ENCODE results near the gene CYB561. TPM values are rescaled to one million over a fixed set of nuclear protein-coding genes. Genes with fewer than 3 reads are reported as not detected.

CYB561 gene
- total and polyA plus RNA-seq, 9 of the 15 experiments (the other 6 are each of a cell fraction or from before 2014, with no cell fraction given): 4.0 to 30.8 (median 17.4) TPM

DNA sequence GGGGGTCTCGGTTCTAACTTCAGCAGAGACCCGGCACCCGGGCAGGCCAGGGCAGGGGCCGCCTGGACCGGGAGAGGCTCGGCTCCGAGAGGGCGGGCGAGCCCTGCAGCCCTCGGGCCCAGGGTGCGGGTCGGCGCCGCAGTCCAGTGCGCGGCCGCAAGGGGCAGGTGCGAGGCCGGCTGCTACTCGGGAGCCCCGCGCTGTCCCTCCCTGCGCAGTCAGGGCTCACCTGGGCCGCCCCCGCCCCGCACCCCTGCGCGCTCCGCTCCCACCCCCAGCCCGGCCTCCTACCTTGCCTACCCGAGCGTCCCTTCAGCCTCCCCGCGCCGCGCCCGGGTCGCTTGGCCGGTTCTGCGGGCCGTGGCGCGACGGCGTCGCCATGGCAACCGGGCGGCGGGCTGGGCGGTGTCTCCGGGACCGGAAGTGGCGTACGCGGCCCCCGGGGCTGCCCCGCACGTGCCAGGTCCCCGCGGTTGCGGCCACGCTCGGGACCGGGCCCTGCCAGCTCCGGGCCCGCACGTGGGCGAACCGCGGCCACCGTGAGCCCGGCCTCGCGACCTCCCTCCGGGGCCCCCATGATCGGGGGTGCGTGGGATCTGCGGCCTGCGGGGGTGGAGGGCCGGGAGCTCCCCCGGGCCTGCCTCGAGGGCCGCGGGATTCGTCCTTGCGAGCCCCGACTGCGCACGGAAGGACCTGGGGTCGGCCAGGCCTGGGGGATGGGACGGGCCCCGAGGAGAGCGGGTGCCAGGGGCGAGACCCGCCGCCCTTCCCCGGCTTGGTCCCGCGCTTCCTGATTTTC, at the start of gene CYB561 (continued):
- TF ChIP-seq, protein P1, sequence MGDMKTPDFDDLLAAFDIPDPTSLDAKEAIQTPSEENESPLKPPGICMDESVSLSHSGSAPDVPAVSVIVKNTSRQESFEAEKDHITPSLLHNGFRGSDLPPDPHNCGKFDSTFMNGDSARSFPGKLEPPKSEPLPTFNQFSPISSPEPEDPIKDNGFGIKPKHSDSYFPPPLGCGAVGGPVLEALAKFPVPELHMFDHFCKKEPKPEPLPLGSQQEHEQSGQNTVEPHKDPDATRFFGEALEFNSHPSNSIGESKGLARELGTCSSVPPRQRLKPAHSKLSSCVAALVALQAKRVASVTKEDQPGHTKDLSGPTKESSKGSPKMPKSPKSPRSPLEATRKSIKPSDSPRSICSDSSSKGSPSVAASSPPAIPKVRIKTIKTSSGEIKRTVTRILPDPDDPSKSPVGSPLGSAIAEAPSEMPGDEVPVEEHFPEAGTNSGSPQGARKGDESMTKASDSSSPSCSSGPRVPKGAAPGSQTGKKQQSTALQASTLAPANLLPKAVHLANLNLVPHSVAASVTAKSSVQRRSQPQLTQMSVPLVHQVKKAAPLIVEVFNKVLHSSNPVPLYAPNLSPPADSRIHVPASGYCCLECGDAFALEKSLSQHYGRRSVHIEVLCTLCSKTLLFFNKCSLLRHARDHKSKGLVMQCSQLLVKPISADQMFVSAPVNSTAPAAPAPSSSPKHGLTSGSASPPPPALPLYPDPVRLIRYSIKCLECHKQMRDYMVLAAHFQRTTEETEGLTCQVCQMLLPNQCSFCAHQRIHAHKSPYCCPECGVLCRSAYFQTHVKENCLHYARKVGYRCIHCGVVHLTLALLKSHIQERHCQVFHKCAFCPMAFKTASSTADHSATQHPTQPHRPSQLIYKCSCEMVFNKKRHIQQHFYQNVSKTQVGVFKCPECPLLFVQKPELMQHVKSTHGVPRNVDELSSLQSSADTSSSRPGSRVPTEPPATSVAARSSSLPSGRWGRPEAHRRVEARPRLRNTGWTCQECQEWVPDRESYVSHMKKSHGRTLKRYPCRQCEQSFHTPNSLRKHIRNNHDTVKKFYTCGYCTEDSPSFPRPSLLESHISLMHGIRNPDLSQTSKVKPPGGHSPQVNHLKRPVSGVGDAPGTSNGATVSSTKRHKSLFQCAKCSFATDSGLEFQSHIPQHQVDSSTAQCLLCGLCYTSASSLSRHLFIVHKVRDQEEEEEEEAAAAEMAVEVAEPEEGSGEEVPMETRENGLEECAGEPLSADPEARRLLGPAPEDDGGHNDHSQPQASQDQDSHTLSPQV (IDR thresholded peaks at IDR 0.05): peak; percentile 96
- TF ChIP-seq CREBBP (IDR thresholded peaks at IDR 0.05; ENCODE audit: low read depth, low read length) (no peak), MCM7 (IDR thresholded peaks at IDR 0.05) (no peak), GTF2A2 (tag; IDR thresholded peaks at IDR 0.05) (0 out of 2 replicates have a peak, but pooled peaks have one; percentile 5), HDAC3 (IDR thresholded peaks at IDR 0.05; ENCODE audit: borderline replicate concordance, partially characterized antibody) (no peak), FOXA3 (CRISPR knock-in tag; conservative IDR thresholded peaks at IDR 0.05 in 1 of 2, IDR thresholded peaks at IDR 0.05 in 1 of 2) (peak in 1 of 2 experiments; percentile 61; a peak in 2 of 4 replicates), NR4A1 (CRISPR knock-in tag; IDR thresholded peaks at IDR 0.05) (peak; percentile 82; the same call in 1 of the 2 replicates), NR4A1 (tag; IDR thresholded peaks at IDR 0.05) (peak; percentile 37), CREM (IDR thresholded peaks at IDR 0.05; ENCODE audit: low read depth) (peak; percentile 83)
- TF ChIP-seq, protein P2, sequence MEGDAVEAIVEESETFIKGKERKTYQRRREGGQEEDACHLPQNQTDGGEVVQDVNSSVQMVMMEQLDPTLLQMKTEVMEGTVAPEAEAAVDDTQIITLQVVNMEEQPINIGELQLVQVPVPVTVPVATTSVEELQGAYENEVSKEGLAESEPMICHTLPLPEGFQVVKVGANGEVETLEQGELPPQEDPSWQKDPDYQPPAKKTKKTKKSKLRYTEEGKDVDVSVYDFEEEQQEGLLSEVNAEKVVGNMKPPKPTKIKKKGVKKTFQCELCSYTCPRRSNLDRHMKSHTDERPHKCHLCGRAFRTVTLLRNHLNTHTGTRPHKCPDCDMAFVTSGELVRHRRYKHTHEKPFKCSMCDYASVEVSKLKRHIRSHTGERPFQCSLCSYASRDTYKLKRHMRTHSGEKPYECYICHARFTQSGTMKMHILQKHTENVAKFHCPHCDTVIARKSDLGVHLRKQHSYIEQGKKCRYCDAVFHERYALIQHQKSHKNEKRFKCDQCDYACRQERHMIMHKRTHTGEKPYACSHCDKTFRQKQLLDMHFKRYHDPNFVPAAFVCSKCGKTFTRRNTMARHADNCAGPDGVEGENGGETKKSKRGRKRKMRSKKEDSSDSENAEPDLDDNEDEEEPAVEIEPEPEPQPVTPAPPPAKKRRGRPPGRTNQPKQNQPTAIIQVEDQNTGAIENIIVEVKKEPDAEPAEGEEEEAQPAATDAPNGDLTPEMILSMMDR (IDR thresholded peaks at IDR 0.05 in 2 of 3, conservative IDR thresholded peaks at IDR 0.05 in 1 of 3; ENCODE audit: insufficient read depth in 2 of 3, low read depth in 1 of 3, low read length in 3 of 3): peak; percentile 50 to 78 (median 56); a peak in 5 of 6 replicates
- TF ChIP-seq, protein P3, sequence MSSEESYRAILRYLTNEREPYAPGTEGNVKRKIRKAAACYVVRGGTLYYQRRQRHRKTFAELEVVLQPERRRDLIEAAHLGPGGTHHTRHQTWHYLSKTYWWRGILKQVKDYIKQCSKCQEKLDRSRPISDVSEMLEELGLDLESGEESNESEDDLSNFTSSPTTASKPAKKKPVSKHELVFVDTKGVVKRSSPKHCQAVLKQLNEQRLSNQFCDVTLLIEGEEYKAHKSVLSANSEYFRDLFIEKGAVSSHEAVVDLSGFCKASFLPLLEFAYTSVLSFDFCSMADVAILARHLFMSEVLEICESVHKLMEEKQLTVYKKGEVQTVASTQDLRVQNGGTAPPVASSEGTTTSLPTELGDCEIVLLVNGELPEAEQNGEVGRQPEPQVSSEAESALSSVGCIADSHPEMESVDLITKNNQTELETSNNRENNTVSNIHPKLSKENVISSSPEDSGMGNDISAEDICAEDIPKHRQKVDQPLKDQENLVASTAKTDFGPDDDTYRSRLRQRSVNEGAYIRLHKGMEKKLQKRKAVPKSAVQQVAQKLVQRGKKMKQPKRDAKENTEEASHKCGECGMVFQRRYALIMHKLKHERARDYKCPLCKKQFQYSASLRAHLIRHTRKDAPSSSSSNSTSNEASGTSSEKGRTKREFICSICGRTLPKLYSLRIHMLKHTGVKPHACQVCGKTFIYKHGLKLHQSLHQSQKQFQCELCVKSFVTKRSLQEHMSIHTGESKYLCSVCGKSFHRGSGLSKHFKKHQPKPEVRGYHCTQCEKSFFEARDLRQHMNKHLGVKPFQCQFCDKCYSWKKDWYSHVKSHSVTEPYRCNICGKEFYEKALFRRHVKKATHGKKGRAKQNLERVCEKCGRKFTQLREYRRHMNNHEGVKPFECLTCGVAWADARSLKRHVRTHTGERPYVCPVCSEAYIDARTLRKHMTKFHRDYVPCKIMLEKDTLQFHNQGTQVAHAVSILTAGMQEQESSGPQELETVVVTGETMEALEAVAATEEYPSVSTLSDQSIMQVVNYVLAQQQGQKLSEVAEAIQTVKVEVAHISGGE (CRISPR knock-in tag; IDR thresholded peaks at IDR 0.05): peak; percentile 28 to 78 (median 62); a peak in 4 of 6 replicates
- TF ChIP-seq, protein P4, sequence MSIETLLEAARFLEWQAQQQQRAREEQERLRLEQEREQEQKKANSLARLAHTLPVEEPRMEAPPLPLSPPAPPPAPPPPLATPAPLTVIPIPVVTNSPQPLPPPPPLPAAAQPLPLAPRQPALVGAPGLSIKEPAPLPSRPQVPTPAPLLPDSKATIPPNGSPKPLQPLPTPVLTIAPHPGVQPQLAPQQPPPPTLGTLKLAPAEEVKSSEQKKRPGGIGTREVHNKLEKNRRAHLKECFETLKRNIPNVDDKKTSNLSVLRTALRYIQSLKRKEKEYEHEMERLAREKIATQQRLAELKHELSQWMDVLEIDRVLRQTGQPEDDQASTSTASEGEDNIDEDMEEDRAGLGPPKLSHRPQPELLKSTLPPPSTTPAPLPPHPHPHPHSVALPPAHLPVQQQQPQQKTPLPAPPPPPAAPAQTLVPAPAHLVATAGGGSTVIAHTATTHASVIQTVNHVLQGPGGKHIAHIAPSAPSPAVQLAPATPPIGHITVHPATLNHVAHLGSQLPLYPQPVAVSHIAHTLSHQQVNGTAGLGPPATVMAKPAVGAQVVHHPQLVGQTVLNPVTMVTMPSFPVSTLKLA (conservative IDR thresholded peaks at IDR 0.05): peak; percentile 37 to 68; a peak in 2 of 4 replicates
